GM23338 (cell line): ENCODE measurements around the gene CPXM2. TPM values are rescaled to one million over a fixed set of nuclear protein-coding genes. Genes with fewer than 3 reads are reported as not detected.

Experiments
- ATAC-seq: fragments of 200-7000 bp; cut with Tn5 transposase; 3 replicates; pipeline ENCODE4 v1.9.1; 2020
- DNase-seq: peaks from one replicate; pipeline ENCODE4 v3.0.0-alpha.2; 2015; ENCODE audit warnings: low spot score
- H2AFZ ChIP-seq: fragments of 200-600 bp; sonication (generic); 2 replicates; pipeline ENCODE4 v1.8.0; 2016; ENCODE audit warnings: antibody characterized with exemption, mild to moderate bottlenecking, moderate library complexity
- H3F3A ChIP-seq: fragments of 200-600 bp; sonication (generic); replicated peaks from 2 replicates; pipeline ENCODE4 v1.8.0; 2017; ENCODE audit warnings: antibody characterized with exemption, mixed run types, low read depth
- H3K27ac ChIP-seq: fragments of 200-600 bp; sonication (generic); 2 replicates; pipeline ENCODE4 v1.6.1; 2016; ENCODE audit warnings: low read depth
- H3K27me3 ChIP-seq: fragments of 200-600 bp; sonication (generic); 2 replicates; pipeline ENCODE4 v1.8.0; 2016; ENCODE audit warnings: mild to moderate bottlenecking, mixed run types, moderate library complexity; ENCODE audit not compliant: insufficient read depth
- H3K36me3 ChIP-seq: fragments of 200-600 bp; sonication (generic); 2 replicates; pipeline ENCODE4 v1.8.0; 2016; ENCODE audit warnings: mild to moderate bottlenecking; ENCODE audit not compliant: insufficient read depth
- H3K4me1 ChIP-seq: fragments of 200-600 bp; sonication (generic); 2 replicates; pipeline ENCODE4 v1.8.0; 2016; ENCODE audit warnings: mild to moderate bottlenecking, moderate library complexity; ENCODE audit not compliant: insufficient read depth
- H3K4me2 ChIP-seq: fragments of 200-600 bp; sonication (generic); 2 replicates; pipeline ENCODE4 v1.7.1; 2017; ENCODE audit warnings: mixed run types
- H3K4me3 ChIP-seq: fragments of 200-600 bp; sonication (generic); 2 replicates; pipeline ENCODE4 v1.6.1; 2016; ENCODE audit warnings: mixed run types
- H3K79me2 ChIP-seq: fragments of 200-600 bp; sonication (generic); replicated peaks from 2 replicates; pipeline ENCODE4 v1.8.0; 2017; ENCODE audit warnings: mild to moderate bottlenecking; ENCODE audit not compliant: insufficient read depth
- H3K9me2 ChIP-seq: fragments of 200-600 bp; sonication (generic); 2 replicates; pipeline ENCODE4 v1.8.0; 2017; ENCODE audit not compliant: insufficient read depth
- H4K20me1 ChIP-seq: fragments of 200-600 bp; sonication (generic); replicated peaks from 2 replicates; pipeline ENCODE4 v1.8.0; 2017; ENCODE audit warnings: mild to moderate bottlenecking; ENCODE audit not compliant: insufficient read depth
- H3K27ac Mint-ChIP-seq: 2 replicates; pipeline ENCODE4 v1.8.0; 2020; ENCODE audit warnings: inconsistent platforms, mild to moderate bottlenecking, moderate library complexity, mixed read lengths
- H3K27me3 Mint-ChIP-seq: 3 replicates; pipeline ENCODE4 v1.8.0; 2022; ENCODE audit warnings: low read depth, mild to moderate bottlenecking, moderate library complexity, mixed read lengths, inconsistent platforms; ENCODE audit not compliant: insufficient read depth, poor library complexity
- H3K36me3 Mint-ChIP-seq: 3 replicates; pipeline ENCODE4 v1.8.0; 2021; ENCODE audit warnings: low read depth, mild to moderate bottlenecking, inconsistent platforms, moderate library complexity, mixed read lengths
- H3K4me1 Mint-ChIP-seq: 3 replicates; pipeline ENCODE4 v1.8.0; 2020; ENCODE audit warnings: mild to moderate bottlenecking, inconsistent platforms, mixed read lengths
- H3K4me3 Mint-ChIP-seq: 3 replicates; pipeline ENCODE4 v1.8.0; 2021; ENCODE audit warnings: moderate library complexity, mild to moderate bottlenecking, inconsistent platforms, mixed read lengths
- H3K9me3 Mint-ChIP-seq: 3 replicates; pipeline ENCODE4 v1.8.0; 2020; ENCODE audit warnings: moderate library complexity, mild to moderate bottlenecking, inconsistent platforms, mixed read lengths
- CREB1 ChIP-seq: fragments of 250-450 bp; sonication (Bioruptor Pico); IDR thresholded peaks from 2 replicates; pipeline ENCODE4 v1.5.0; 2020; ENCODE audit warnings: low read depth, mild to moderate bottlenecking, moderate library complexity
- EZH2 ChIP-seq: fragments of 200-600 bp; sonication (generic); IDR thresholded peaks from one replicate; pipeline ENCODE4 v1.8.0; 2017; ENCODE audit warnings: antibody characterized with exemption, mild to moderate bottlenecking, low read depth; ENCODE audit not compliant: unreplicated experiment
- EZH2phosphoT487 ChIP-seq: fragments of 200-600 bp; sonication (generic); IDR thresholded peaks from one replicate; pipeline ENCODE4 v1.8.1; 2018; ENCODE audit warnings: antibody characterized with exemption; ENCODE audit not compliant: unreplicated experiment
- JUNB ChIP-seq: IDR thresholded peaks from one replicate; pipeline ENCODE4 v1.6.1; 2016; ENCODE audit warnings: antibody characterized with exemption; ENCODE audit not compliant: unreplicated experiment
- NANOG ChIP-seq: IDR thresholded peaks from 2 replicates; pipeline ENCODE4 v1.6.1; 2016; ENCODE audit warnings: antibody characterized with exemption, borderline replicate concordance
- POLR2AphosphoS5 ChIP-seq: IDR thresholded peaks from 2 replicates; pipeline ENCODE4 v1.6.1; 2016; ENCODE audit warnings: antibody characterized with exemption, low read depth
- STAT1 ChIP-seq: IDR thresholded peaks from one replicate; pipeline ENCODE4 v1.6.1; 2016; ENCODE audit warnings: antibody characterized with exemption; ENCODE audit not compliant: unreplicated experiment
- ZNF114 ChIP-seq: fragments of 250-450 bp; sonication (Bioruptor Pico); IDR thresholded peaks from 2 replicates; pipeline ENCODE4 v1.5.0; 2020; ENCODE audit warnings: mild to moderate bottlenecking, moderate library complexity
- ZNF331 ChIP-seq: fragments of 250-450 bp; sonication (Bioruptor Pico); IDR thresholded peaks from 2 replicates; pipeline ENCODE4 v1.5.0; 2020; ENCODE audit warnings: low read depth, mild to moderate bottlenecking, moderate library complexity
- polyA plus RNA-seq: library from polyadenylated mRNA; unstranded; fragments of >200 nt; fragmentation: Nextera tagmentation; extraction: Ambion mirVana; gene quantifications from 2 replicates; pipeline ENCODE4 v1.2.1, GENCODE V29; 2016
- total RNA-seq: library from RNA; depleted of rRNA; stranded (reverse); fragments of >200 nt; shearing (Covaris generic); gene quantifications from 2 replicates; pipeline ENCODE4 v1.2.3, GENCODE V29; 2014
- TF ChIP-seq, protein P1 (sequence below): IDR thresholded peaks from 2 replicates; pipeline ENCODE4 v1.6.1; 2016; ENCODE audit warnings: antibody characterized with exemption
- TF ChIP-seq, protein P2 (sequence below), 2 experiments: fragments of 200-600 bp in 1 of 2; sonication (generic) in 1 of 2; conservative IDR thresholded peaks; 2 replicates each; pipeline versions ENCODE4 v1.5.1 to v1.6.1; 2016 to 2017; ENCODE audit warnings: antibody characterized with exemption in 2 of 2, low read depth in 2 of 2, mild to moderate bottlenecking in 2 of 2, moderate library complexity in 1 of 2
- TF ChIP-seq, protein P3 (sequence below): fragments of 250-450 bp; sonication (Bioruptor Pico); IDR thresholded peaks from 2 replicates; pipeline ENCODE4 v1.5.0; 2020; ENCODE audit warnings: mild to moderate bottlenecking, moderate library complexity
- TF ChIP-seq, protein P4 (sequence below): IDR thresholded peaks from one replicate; pipeline ENCODE4 v1.6.1; 2018; ENCODE audit warnings: antibody characterized with exemption; ENCODE audit not compliant: unreplicated experiment

Gene CPXM2
- total and polyA plus RNA-seq, 2 experiments from 2014 or later, result 1.6 to 8.1 TPM

DNA sequence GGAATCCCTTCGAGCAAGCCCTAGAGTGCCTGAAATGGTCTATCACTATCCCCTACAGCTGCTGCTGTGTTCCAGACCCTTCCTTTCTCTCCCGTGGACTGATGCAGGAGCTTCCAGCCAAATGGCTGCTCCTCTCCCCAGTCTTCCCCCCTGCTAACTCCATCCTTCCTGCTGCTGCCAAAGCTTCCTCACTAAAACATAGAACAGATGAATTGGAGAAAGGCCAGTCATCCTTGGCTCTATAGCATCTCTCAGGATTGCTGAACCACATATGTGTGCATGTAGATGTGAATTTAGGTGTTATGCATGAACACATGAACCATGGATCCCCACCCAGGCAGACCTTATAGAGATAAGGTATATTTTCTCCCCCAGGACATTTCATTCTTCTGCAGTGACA lies 164.8 kb downstream of the CPXM2 start:
- Histone ChIP-seq H2AFZ (no peak overlapping the region), H3K9me2 (no peaks in the 10 kb centered on the region), H3K4me1 (peaks cover 9% of the 10 kb centered on the region; the same call in 1 of the 2 replicates), H3K27ac (no peak overlapping the region), H3F3A (no peaks in the 10 kb centered on the region), H3K36me3 (no peaks in the 10 kb centered on the region; the same call in 1 of the 2 replicates), H3K79me2 (no peaks in the 10 kb centered on the region), H3K4me2 (no peak overlapping the region), H4K20me1 (no peaks in the 10 kb centered on the region), H3K4me3 (no peak overlapping the region), H3K27me3 (no peaks in the 10 kb centered on the region)
- ATAC-seq (no peak), DNase-seq (no peak)
- peaks cover 22% of the 10 kb centered on the region for H3K9me3 Mint-ChIP-seq
- no peak overlapping the region for H3K4me3 Mint-ChIP-seq
- peaks cover 20% of the 10 kb centered on the region for H3K4me1 Mint-ChIP-seq
- H3K27me3 Mint-ChIP-seq, result peaks cover 6% of the 10 kb centered on the region
- no peak overlapping the region for H3K27ac Mint-ChIP-seq
- peaks cover 14% of the 10 kb centered on the region; the same call in 2 of the 3 replicates for H3K36me3 Mint-ChIP-seq
- TF ChIP-seq, protein P1, sequence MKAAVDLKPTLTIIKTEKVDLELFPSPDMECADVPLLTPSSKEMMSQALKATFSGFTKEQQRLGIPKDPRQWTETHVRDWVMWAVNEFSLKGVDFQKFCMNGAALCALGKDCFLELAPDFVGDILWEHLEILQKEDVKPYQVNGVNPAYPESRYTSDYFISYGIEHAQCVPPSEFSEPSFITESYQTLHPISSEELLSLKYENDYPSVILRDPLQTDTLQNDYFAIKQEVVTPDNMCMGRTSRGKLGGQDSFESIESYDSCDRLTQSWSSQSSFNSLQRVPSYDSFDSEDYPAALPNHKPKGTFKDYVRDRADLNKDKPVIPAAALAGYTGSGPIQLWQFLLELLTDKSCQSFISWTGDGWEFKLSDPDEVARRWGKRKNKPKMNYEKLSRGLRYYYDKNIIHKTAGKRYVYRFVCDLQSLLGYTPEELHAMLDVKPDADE, result no peak
- TF ChIP-seq EZH2, result no peak
- TF ChIP-seq, protein P2, sequence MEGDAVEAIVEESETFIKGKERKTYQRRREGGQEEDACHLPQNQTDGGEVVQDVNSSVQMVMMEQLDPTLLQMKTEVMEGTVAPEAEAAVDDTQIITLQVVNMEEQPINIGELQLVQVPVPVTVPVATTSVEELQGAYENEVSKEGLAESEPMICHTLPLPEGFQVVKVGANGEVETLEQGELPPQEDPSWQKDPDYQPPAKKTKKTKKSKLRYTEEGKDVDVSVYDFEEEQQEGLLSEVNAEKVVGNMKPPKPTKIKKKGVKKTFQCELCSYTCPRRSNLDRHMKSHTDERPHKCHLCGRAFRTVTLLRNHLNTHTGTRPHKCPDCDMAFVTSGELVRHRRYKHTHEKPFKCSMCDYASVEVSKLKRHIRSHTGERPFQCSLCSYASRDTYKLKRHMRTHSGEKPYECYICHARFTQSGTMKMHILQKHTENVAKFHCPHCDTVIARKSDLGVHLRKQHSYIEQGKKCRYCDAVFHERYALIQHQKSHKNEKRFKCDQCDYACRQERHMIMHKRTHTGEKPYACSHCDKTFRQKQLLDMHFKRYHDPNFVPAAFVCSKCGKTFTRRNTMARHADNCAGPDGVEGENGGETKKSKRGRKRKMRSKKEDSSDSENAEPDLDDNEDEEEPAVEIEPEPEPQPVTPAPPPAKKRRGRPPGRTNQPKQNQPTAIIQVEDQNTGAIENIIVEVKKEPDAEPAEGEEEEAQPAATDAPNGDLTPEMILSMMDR (conservative IDR thresholded peaks at IDR 0.05; ENCODE audit: low read depth in 2 of 2), result no peak
- TF ChIP-seq ZNF114 (CRISPR knock-in tag), result no peak
- TF ChIP-seq JUNB, result no peak
- no peak for TF ChIP-seq POLR2AphosphoS5
- no peak for TF ChIP-seq ZNF331 (CRISPR knock-in tag)
- TF ChIP-seq CREB1 (CRISPR knock-in tag), result no peak
- TF ChIP-seq EZH2phosphoT487, result no peak
- TF ChIP-seq, protein P3, sequence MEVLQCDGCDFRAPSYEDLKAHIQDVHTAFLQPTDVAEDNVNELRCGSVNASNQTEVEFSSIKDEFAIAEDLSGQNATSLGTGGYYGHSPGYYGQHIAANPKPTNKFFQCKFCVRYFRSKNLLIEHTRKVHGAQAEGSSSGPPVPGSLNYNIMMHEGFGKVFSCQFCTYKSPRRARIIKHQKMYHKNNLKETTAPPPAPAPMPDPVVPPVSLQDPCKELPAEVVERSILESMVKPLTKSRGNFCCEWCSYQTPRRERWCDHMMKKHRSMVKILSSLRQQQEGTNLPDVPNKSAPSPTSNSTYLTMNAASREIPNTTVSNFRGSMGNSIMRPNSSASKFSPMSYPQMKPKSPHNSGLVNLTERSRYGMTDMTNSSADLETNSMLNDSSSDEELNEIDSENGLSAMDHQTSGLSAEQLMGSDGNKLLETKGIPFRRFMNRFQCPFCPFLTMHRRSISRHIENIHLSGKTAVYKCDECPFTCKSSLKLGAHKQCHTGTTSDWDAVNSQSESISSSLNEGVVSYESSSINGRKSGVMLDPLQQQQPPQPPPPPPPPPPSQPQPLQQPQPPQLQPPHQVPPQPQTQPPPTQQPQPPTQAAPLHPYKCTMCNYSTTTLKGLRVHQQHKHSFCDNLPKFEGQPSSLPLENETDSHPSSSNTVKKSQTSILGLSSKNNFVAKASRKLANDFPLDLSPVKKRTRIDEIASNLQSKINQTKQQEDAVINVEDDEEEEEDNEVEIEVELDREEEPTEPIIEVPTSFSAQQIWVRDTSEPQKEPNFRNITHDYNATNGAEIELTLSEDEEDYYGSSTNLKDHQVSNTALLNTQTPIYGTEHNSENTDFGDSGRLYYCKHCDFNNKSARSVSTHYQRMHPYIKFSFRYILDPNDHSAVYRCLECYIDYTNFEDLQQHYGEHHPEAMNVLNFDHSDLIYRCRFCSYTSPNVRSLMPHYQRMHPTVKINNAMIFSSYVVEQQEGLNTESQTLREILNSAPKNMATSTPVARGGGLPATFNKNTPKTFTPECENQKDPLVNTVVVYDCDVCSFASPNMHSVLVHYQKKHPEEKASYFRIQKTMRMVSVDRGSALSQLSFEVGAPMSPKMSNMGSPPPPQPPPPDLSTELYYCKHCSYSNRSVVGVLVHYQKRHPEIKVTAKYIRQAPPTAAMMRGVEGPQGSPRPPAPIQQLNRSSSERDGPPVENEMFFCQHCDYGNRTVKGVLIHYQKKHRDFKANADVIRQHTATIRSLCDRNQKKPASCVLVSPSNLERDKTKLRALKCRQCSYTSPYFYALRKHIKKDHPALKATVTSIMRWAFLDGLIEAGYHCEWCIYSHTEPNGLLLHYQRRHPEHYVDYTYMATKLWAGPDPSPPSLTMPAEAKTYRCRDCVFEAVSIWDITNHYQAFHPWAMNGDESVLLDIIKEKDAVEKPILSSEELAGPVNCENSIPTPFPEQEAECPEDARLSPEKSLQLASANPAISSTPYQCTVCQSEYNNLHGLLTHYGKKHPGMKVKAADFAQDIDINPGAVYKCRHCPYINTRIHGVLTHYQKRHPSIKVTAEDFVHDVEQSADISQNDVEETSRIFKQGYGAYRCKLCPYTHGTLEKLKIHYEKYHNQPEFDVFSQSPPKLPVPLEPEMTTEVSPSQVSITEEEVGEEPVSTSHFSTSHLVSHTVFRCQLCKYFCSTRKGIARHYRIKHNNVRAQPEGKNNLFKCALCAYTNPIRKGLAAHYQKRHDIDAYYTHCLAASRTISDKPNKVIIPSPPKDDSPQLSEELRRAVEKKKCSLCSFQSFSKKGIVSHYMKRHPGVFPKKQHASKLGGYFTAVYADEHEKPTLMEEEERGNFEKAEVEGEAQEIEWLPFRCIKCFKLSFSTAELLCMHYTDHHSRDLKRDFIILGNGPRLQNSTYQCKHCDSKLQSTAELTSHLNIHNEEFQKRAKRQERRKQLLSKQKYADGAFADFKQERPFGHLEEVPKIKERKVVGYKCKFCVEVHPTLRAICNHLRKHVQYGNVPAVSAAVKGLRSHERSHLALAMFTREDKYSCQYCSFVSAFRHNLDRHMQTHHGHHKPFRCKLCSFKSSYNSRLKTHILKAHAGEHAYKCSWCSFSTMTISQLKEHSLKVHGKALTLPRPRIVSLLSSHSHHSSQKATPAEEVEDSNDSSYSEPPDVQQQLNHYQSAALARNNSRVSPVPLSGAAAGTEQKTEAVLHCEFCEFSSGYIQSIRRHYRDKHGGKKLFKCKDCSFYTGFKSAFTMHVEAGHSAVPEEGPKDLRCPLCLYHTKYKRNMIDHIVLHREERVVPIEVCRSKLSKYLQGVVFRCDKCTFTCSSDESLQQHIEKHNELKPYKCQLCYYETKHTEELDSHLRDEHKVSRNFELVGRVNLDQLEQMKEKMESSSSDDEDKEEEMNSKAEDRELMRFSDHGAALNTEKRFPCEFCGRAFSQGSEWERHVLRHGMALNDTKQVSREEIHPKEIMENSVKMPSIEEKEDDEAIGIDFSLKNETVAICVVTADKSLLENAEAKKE (CRISPR knock-in tag), result no peak
- TF ChIP-seq, protein P4, sequence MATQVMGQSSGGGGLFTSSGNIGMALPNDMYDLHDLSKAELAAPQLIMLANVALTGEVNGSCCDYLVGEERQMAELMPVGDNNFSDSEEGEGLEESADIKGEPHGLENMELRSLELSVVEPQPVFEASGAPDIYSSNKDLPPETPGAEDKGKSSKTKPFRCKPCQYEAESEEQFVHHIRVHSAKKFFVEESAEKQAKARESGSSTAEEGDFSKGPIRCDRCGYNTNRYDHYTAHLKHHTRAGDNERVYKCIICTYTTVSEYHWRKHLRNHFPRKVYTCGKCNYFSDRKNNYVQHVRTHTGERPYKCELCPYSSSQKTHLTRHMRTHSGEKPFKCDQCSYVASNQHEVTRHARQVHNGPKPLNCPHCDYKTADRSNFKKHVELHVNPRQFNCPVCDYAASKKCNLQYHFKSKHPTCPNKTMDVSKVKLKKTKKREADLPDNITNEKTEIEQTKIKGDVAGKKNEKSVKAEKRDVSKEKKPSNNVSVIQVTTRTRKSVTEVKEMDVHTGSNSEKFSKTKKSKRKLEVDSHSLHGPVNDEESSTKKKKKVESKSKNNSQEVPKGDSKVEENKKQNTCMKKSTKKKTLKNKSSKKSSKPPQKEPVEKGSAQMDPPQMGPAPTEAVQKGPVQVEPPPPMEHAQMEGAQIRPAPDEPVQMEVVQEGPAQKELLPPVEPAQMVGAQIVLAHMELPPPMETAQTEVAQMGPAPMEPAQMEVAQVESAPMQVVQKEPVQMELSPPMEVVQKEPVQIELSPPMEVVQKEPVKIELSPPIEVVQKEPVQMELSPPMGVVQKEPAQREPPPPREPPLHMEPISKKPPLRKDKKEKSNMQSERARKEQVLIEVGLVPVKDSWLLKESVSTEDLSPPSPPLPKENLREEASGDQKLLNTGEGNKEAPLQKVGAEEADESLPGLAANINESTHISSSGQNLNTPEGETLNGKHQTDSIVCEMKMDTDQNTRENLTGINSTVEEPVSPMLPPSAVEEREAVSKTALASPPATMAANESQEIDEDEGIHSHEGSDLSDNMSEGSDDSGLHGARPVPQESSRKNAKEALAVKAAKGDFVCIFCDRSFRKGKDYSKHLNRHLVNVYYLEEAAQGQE, result no peak
- no peak for TF ChIP-seq STAT1
- no peak for TF ChIP-seq NANOG
